MM.1S (cell line): ENCODE measurements around the gene YIPF3.

ENCODE experiments used
- DNase-seq: peaks from one replicate; pipeline ENCODE4 v3.0.0-alpha.2; 2015
- H2AFZ ChIP-seq: fragments of 300-600 bp; sonication (generic); 2 replicates; pipeline ENCODE4 v1.6.0; 2016; ENCODE audit warnings: antibody characterized with exemption, low read length
- H3F3A ChIP-seq: fragments of 300-600 bp; sonication (generic); 2 replicates; pipeline ENCODE4 v1.6.1; 2016; ENCODE audit warnings: mild to moderate bottlenecking, antibody characterized with exemption, low read length, moderate library complexity, mixed read lengths; ENCODE audit not compliant: insufficient read depth
- H3K27ac ChIP-seq: fragments of 300-600 bp; sonication (generic); 2 replicates; pipeline ENCODE4 v1.5.1; 2016; ENCODE audit warnings: mild to moderate bottlenecking, low read length
- H3K27me3 ChIP-seq: fragments of 300-600 bp; sonication (generic); replicated peaks from 2 replicates; pipeline ENCODE4 v1.6.0; 2016; ENCODE audit warnings: low read length; ENCODE audit not compliant: insufficient read depth
- H3K36me3 ChIP-seq: fragments of 300-600 bp; sonication (generic); replicated peaks from 2 replicates; pipeline ENCODE4 v1.6.1; 2016; ENCODE audit warnings: mild to moderate bottlenecking, low read length, mixed read lengths; ENCODE audit not compliant: insufficient read depth
- H3K4me1 ChIP-seq: fragments of 300-600 bp; sonication (generic); 2 replicates; pipeline ENCODE4 v1.6.1; 2016; ENCODE audit warnings: low read length, mixed read lengths
- H3K4me2 ChIP-seq: fragments of 300-600 bp; sonication (generic); 2 replicates; pipeline ENCODE4 v1.6.0; 2016; ENCODE audit warnings: low read depth, low read length
- H3K4me3 ChIP-seq: fragments of 300-600 bp; sonication (generic); 2 replicates; pipeline ENCODE4 v1.5.1; 2016; ENCODE audit warnings: low read length, mixed read lengths
- H3K79me2 ChIP-seq: fragments of 300-600 bp; sonication (generic); 2 replicates; pipeline ENCODE4 v1.6.1; 2016; ENCODE audit warnings: mixed run types, low read length, mixed read lengths
- H3K9ac ChIP-seq: fragments of 300-600 bp; sonication (generic); 2 replicates; pipeline ENCODE4 v1.6.1; 2016; ENCODE audit warnings: low read length, mixed read lengths
- H3K9me2 ChIP-seq: fragments of 300-600 bp; sonication (generic); replicated peaks from 2 replicates; pipeline ENCODE4 v1.6.1; 2016; ENCODE audit warnings: mild to moderate bottlenecking, low read length, mixed read lengths; ENCODE audit not compliant: insufficient read depth
- H3K9me3 ChIP-seq: fragments of 300-600 bp; sonication (generic); replicated peaks from 2 replicates; pipeline ENCODE4 v1.6.1; 2016; ENCODE audit warnings: mild to moderate bottlenecking, low read length, mixed read lengths; ENCODE audit not compliant: insufficient read depth
- H4K20me1 ChIP-seq: fragments of 300-600 bp; sonication (generic); 2 replicates; pipeline ENCODE4 v1.6.1; 2016; ENCODE audit warnings: mild to moderate bottlenecking, low read length, moderate library complexity, mixed read lengths; ENCODE audit not compliant: insufficient read depth
- EZH2 ChIP-seq: fragments of 300-600 bp; sonication (generic); optimal IDR thresholded peaks from 2 replicates; pipeline ENCODE3; 2017; ENCODE audit warnings: low read depth, mild to moderate bottlenecking, antibody characterized with exemption, low read length, mixed read lengths
- EZH2phosphoT487 ChIP-seq: fragments of 300-600 bp; sonication (generic); IDR thresholded peaks from 2 replicates; pipeline ENCODE4 v1.6.1; 2018; ENCODE audit warnings: antibody characterized with exemption, low read length
- TF ChIP-seq, protein P1 (sequence below): fragments of 300-600 bp; sonication (generic); IDR thresholded peaks from 2 replicates; pipeline ENCODE4 v1.5.1; 2016; ENCODE audit warnings: antibody characterized with exemption, low read length, mixed read lengths

YIPF3 gene

GRCh38 chr6:43509142-43509983, 7.4 kb downstream of the YIPF3 start:
- peaks cover 6% of the 10 kb centered on the region for H3F3A ChIP-seq
- no peaks in the 10 kb centered on the region; the same call in 1 of the 2 replicates for H3K4me1 ChIP-seq
- no peaks in the 10 kb centered on the region for H3K36me3 ChIP-seq
- peak overlapping the region; percentile 85 for H3K4me2 ChIP-seq
- no peaks in the 10 kb centered on the region for H3K9me2 ChIP-seq
- H3K27me3 ChIP-seq, result peaks cover 6% of the 10 kb centered on the region; the same call in 1 of the 2 replicates
- TF ChIP-seq, protein P1, sequence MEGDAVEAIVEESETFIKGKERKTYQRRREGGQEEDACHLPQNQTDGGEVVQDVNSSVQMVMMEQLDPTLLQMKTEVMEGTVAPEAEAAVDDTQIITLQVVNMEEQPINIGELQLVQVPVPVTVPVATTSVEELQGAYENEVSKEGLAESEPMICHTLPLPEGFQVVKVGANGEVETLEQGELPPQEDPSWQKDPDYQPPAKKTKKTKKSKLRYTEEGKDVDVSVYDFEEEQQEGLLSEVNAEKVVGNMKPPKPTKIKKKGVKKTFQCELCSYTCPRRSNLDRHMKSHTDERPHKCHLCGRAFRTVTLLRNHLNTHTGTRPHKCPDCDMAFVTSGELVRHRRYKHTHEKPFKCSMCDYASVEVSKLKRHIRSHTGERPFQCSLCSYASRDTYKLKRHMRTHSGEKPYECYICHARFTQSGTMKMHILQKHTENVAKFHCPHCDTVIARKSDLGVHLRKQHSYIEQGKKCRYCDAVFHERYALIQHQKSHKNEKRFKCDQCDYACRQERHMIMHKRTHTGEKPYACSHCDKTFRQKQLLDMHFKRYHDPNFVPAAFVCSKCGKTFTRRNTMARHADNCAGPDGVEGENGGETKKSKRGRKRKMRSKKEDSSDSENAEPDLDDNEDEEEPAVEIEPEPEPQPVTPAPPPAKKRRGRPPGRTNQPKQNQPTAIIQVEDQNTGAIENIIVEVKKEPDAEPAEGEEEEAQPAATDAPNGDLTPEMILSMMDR, result no peak
- no peak for TF ChIP-seq EZH2phosphoT487
- TF ChIP-seq EZH2, result no peak
- peak overlapping the region; percentile 42; the same call in 1 of the 2 replicates for H3K4me3 ChIP-seq
- no peak overlapping the region for H3K9ac ChIP-seq
- H2AFZ ChIP-seq, result no peak overlapping the region
- H3K9me3 ChIP-seq, result no peaks in the 10 kb centered on the region
- H3K79me2 ChIP-seq, result peaks cover 2% of the 10 kb centered on the region
- no peak for DNase-seq
- H3K27ac ChIP-seq, result no peak overlapping the region
- no peaks in the 10 kb centered on the region for H4K20me1 ChIP-seq

- Histone ChIP-seq H3K4me3 (no peak overlapping the region), H3K9me3 (no peaks in the 10 kb centered on the region)
These were observed 8.1 kb downstream of the YIPF3 start for GRCh38 chr6:43508481-43509141.

GRCh38 chr6:43506667-43507471, 9.9 kb downstream of the YIPF3 start:
- Histone ChIP-seq H3K4me1 (no peaks in the 10 kb centered on the region; the same call in 1 of the 2 replicates), H4K20me1 (no peaks in the 10 kb centered on the region), H2AFZ (no peak overlapping the region), H3F3A (peaks cover 6% of the 10 kb centered on the region), H3K27me3 (peaks cover 6% of the 10 kb centered on the region; the same call in 1 of the 2 replicates), H3K4me2 (no peak overlapping the region), H3K9ac (no peak overlapping the region), H3K4me3 (no peak overlapping the region), H3K79me2 (no peaks in the 10 kb centered on the region), H3K9me2 (no peaks in the 10 kb centered on the region), H3K36me3 (no peaks in the 10 kb centered on the region), H3K9me3 (no peaks in the 10 kb centered on the region), H3K27ac (no peak overlapping the region)
- TF ChIP-seq, protein P1, result peak; percentile 92
- no peak for TF ChIP-seq EZH2phosphoT487
- DNase-seq, result peak; percentile 76

More at GRCh38 chr6:43508481-43509141, 8.1 kb downstream of the YIPF3 start:
- no peak overlapping the region for H3K4me2 ChIP-seq
- DNase-seq, result no peak
- no peak overlapping the region for H3K9ac ChIP-seq
- H3K79me2 ChIP-seq, result no peaks in the 10 kb centered on the region
- no peaks in the 10 kb centered on the region for H3K36me3 ChIP-seq
- no peaks in the 10 kb centered on the region for H3K9me2 ChIP-seq
- H4K20me1 ChIP-seq, result no peaks in the 10 kb centered on the region
- H3K27ac ChIP-seq, result no peak overlapping the region
- H3K4me1 ChIP-seq, result no peaks in the 10 kb centered on the region; the same call in 1 of the 2 replicates
- TF ChIP-seq, protein P1, result no peak
- TF ChIP-seq EZH2phosphoT487, result no peak
- no peak for TF ChIP-seq EZH2
- H3K27me3 ChIP-seq, result peaks cover 6% of the 10 kb centered on the region; the same call in 1 of the 2 replicates
- H2AFZ ChIP-seq, result no peak overlapping the region
- peaks cover 6% of the 10 kb centered on the region for H3F3A ChIP-seq
